UCSD-AML1 (cell line): ENCODE results near the gene FAM81A.
"Not testable (repeated sequence)": the region's sequence is repeated elsewhere in the genome, so short reads cannot be mapped to it uniquely, and the experiment has no call there.

Experiments used
- DNase-seq: peaks from one replicate; lab custom pipeline; 2025; ENCODE audit not compliant: unreplicated experiment; lab: John Stamatoyannopoulos, UW

FAM81A gene

DNA sequence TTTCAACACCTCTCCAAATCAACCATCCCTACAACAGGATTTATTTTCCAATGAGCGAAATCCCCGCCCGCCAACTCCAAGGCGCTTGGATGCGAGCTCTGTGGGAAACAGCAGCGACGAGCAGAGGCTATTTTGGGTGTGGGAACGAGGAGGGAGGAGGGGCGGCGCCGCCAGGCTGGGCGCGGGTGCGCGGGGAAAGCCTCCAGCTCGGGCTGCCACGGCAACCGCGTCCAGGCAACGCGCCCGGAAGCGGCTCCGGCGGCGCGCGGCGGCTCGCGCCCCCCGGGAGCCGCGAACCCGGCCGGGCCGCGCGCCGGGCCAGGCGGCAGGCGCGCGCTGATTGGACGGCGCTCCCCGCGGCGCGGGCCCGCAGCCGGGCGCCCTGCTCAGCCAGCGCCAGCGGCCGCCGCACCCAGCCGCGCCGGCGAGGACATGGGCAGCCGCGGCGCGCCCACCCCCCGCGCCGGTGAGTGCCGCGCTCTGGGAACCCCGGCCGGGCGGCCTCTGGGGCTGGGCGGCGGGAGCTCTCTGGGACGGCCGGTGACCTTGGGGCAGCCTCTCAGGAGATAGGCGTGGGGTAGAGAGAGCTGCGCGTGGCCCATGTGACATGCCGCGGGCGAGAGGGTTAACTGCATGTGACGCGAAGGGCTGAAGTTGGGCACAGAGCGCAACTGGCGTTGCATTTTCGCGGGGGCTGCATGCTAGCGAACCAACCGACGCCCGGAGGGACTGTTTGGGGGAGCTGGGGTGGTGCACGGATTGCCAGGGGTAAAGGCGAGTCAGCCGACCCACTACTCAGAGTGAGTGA lies at the start of gene FAM81A:
Gene FAM81A (plus strand): TSS at position 370 of the 808 bp plus-strand sequence. CDS start 20,441 bp downstream, outside the sequence.
- DNase-seq: peak; percentile 60

DNA sequence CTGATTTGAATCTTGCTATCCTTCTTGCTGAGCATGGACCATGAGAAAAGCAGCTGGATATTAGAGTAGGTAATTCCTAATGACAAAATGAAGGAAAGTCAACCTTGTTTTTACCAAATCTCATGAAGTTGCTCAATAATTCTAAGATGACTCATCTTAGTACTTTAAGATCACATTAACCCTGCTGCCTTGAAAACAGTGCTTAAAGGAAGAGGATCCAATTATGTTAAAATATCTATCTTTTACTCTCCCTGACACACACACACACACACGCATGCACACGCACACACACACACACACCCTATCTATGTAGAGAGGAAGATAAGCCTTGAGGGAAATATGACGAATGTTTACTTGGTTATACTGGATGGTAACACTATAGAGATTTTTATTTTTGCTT lies 49.3 kb upstream of the FAM81A start:
- DNase-seq: no peak

DNA sequence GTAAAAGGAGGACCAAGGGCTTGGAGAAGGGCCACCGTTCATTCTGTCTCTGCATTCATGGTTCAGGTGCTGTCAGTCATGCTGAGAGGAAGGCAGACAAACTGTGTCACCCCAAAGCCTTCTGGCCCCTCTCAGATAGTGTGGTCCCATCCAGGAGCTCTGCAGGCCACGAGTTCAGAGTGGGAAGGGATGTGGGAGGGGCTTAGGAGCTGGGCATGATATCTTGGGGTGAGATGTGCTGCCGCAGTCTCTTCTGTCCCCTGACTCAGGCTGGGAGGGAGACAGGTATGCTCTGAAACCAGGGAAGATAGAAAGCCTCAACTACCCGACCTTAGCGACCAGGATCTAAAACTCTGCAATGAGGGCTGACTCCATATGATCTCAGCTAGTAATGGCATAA lies 45.7 kb upstream of the FAM81A start:
- DNase-seq: no peak

GRCh38 chr15:59394166-59394661 lies 43.8 kb upstream of the FAM81A start:
- DNase-seq: no peak

- no peak for DNase-seq
Observed at GRCh38 chr15:59396211-59396610, 41.8 kb upstream of the FAM81A start.

- no peak for DNase-seq
Observed at GRCh38 chr15:59396679-59397078, 41.3 kb upstream of the FAM81A start.

GRCh38 chr15:59398220-59398619 lies 39.8 kb upstream of the FAM81A start:
- no peak for DNase-seq

DNA sequence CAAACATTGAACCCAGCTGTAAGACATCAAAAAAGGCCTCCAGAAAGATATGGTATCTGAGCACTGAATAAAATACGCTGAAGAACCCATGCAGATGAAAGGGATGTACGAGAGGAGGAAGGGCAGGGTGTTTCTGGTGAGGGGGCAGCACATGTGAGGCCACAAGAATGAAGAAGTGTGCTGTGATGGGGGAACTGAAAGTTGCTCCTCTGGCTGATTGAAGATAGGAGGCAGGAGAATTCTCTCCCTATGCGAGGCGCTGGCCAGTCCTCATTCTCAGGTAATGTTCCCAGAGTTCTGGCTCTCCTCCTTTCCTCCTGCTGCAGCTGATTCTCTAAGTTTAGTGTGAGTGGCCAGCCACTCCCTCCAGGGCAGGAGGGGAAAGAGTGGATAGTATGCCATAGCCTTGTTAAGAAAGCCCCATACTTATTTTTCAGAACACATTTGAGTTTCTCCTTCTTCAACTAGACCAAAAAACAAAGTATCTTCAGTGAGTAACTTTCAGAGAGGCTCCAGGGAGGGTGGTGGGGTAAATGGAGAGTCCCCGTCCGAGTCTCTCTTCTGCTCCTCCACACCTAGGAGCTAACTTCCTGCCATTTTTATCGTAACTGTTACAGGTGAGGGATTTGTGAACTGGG lies 38.4 kb upstream of the FAM81A start:
- DNase-seq: peak; percentile 30

DNA sequence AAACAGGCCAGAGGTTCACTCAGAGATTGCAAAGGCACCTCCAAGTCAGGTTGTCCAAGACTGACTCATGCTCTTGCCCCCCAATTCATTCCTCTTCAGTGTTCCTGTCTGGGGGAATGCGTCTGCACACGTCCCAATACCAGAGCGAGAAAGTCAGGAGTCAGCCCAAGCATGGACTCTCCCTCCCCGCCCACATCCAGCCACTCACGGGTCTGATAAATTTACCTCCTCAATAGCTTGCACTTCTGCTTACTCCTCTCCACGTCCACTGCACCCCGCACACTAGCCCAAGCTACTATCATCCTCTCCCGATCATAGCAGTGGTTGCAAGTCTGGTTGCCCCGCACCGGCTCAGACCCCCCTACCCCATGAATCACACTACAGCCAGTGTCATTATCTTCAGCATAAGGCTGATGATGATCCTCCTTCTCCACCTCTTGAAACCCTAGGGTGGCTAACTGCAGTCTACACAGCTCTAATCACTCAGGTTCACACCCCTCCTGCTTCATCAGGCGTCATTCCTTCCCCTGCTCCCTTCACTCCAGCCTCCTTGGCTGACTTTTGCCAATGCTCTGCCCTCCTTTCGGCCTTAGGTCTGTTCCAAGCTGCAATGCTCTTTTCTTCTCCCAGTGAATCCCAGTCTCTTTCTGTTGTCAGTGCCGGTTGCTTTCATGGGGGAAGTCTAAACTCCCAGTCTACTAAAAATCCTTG lies 37.7 kb upstream of the FAM81A start:
- no peak for DNase-seq

DNA sequence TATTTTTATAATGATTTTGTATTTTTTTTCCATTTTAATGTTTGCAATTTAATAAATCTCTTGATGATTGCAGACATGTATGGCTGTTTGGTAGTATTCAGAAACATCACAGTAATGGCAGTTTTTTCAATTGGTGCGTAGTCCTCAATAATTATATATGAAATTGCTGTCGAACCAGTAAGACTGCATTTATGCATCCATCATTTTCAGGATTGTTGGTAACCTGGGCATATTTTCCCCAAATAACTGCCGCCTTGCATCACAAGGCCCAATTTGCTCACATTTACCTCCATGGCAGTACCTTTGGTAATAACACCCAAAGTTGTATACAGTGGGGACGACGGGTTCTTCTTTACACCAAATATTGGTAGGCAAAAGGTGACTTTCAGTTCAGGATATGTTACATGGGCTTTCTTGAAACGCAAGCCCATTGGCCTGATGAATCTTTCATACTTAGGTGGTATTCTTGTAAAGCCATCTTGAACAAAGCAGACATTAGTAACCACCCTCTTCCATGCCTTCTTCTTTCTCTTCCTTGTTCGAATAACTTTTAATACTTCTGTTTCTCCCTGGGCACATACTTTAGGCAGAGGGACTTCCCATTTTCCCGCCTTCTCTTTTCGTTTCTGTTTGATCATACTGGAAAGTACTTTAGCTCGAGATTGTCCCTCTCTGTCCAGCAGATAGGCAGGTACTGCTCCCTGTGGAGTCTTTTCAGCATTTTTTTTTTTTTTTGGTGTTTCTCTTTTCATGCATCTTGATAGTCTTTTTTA lies 36.7 kb upstream of the FAM81A start:
- DNase-seq: not testable (repeated sequence)

DNA sequence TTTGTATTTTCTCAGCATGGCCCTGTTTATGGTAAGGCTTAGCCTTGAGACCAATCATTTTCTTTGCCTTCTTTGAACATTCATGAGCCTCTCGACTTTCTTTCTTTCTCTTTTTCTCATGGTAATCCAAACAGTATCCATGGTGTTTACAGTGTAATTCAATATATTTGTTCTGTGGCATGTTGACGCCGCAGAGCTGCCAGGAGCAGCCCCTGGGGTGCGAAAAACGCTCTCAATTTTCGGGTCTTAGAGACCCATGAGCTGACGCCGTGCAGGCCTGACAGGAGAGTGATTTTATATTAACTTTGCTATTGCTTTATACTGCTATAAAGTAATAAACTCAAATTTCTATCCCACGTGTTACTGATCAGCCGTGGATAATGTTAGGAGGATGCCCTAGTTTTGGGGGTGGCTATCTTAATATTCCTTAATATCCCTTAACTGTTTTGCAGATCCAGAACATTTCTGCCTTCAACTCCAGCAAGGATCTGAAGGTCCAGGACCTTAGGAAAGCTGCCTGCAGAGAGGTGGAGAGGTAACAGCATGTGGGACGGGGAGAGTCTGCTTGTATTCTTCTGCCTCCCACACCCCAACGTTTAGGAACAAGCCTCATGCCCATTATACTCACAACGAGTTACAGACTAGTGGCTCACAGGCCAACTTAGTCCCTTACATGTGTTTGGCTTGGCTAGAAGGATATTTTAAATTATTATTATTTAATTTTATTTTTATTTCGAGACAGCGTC lies 36.0 kb upstream of the FAM81A start:
- DNase-seq: no peak

- no peak for DNase-seq
Observed at GRCh38 chr15:59405079-59405478, 32.9 kb upstream of the FAM81A start.

GRCh38 chr15:59406446-59406845 lies 31.5 kb upstream of the FAM81A start:
- DNase-seq: no peak

- peak; percentile 21 for DNase-seq
Observed at GRCh38 chr15:59407946-59408345, 30.0 kb upstream of the FAM81A start.

DNA sequence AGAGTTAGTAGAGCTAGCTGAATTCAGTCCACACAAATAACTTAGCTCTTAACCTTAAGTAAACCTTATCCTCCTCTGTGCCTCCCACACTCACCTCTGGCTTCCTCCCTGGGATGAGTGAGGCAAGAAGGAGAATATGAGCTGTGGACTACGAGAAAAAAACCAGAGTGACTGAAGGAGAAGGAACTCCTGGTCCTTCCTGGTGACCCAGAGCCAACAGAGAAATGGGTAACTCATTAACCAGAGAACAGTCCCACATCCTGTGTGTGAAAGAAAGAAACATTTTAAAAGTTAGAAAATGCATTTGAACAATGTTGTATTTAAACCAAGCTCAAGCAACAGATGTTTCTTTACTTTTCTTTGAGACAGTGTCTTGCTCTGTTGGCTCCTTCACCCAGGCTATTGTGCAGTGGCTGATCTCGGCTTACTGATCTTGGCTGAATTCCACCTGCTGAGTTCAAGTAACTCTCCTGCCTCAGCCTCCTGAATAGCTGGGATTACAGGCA lies 27.5 kb upstream of the FAM81A start:
- DNase-seq: no peak

GRCh38 chr15:59413577-59413976 lies 24.4 kb upstream of the FAM81A start:
- DNase-seq: no peak

DNA sequence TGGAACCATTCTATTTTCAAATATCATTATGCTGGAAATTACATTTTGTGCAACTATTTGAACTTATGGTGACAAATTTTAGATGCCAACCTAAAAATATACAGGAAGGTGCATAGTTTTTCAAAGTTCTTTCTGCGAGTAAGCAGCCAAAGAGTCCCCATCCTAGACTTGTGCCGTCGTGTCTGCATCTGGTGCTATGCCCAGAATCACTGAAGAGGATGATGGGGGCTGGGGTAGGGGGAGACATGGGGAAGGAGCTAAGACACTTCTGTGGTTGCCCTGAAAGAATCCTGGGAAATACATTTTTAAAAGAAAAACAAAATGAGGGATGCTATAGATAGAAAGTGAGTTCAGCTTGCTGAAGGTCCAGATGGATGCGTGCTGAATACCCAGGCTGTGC lies 21.2 kb upstream of the FAM81A start:
- DNase-seq: no peak

GRCh38 chr15:59419170-59419569 lies 18.8 kb upstream of the FAM81A start:
- no peak for DNase-seq

DNA sequence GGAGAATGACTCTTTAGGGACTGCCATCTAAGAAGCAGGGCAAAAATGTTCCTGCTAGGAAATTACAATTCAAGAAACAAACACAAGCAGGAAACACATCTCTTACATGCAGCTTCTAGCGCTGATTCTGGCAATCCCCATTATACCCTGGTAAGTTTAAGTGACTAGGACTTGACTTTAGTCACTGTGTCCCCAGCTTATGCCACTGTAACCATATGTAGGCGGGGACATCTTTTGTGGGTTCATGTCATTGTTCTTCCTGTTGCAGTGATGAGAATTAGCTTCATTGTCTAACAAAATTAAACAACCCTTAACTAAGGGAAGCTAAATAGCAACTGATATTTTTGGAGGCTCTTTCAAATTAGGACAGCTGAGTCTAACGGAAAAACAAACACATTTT lies 17.9 kb upstream of the FAM81A start:
- no peak for DNase-seq

DNA sequence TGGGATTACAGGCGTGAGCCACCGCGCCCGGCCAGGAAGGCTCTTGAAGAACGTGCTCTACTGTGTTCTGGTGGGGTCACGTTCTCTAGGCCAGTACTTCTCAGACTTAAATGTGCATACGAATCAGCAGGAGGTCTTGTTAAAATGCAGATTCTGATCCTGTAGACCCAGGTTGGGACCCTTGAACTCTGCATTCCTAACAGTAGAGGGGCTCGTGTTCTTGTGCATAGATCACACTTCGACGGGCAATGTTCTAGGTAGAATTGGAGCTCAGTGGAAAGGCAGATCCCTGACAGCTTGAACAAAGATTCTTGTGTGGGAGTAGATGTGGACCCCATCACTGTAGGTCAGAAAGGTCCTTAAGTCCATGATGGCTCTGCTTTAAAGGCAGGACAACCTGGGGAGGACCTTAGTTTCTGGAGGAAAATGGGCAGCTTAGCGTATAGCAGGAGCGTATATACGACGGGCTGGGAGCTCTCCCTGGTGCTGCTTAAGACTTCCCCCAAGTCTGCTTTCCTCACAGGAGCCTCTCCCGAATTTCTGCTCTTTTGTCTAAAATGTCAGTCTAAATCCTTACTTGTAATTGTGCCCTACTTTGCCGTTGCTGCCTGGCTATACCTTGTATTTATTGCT lies 16.9 kb upstream of the FAM81A start:
- DNase-seq: no peak
